PC-9 (cell line): Measurements from ENCODE around the gene HYDIN.

Experiments used
- EZH2 ChIP-seq: fragments of 200-600 bp; sonication (generic); IDR thresholded peaks from 2 replicates; pipeline ENCODE4 v1.8.0; 2017; ENCODE audit warnings: antibody characterized with exemption, low read depth
- TF ChIP-seq, protein P1 (sequence below): fragments of 200-600 bp; sonication (generic); conservative IDR thresholded peaks from 2 replicates; pipeline ENCODE4 v1.6.1; 2017; ENCODE audit warnings: mixed run types, antibody characterized with exemption, mild to moderate bottlenecking, moderate library complexity

- TF ChIP-seq, protein P1, sequence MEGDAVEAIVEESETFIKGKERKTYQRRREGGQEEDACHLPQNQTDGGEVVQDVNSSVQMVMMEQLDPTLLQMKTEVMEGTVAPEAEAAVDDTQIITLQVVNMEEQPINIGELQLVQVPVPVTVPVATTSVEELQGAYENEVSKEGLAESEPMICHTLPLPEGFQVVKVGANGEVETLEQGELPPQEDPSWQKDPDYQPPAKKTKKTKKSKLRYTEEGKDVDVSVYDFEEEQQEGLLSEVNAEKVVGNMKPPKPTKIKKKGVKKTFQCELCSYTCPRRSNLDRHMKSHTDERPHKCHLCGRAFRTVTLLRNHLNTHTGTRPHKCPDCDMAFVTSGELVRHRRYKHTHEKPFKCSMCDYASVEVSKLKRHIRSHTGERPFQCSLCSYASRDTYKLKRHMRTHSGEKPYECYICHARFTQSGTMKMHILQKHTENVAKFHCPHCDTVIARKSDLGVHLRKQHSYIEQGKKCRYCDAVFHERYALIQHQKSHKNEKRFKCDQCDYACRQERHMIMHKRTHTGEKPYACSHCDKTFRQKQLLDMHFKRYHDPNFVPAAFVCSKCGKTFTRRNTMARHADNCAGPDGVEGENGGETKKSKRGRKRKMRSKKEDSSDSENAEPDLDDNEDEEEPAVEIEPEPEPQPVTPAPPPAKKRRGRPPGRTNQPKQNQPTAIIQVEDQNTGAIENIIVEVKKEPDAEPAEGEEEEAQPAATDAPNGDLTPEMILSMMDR = no peak
- TF ChIP-seq EZH2 = no peak
Observed at GRCh38 chr16:70766176-70766575, 464.3 kb downstream of the HYDIN start.
